Fibroblast of upper back skin (primary cell): ENCODE data around the gene RAE1.

ENCODE experiments used
- DNase-seq: peaks from one replicate; pipeline ENCODE4 v3.0.0-alpha.2; 2013

RAE1 gene

DNA sequence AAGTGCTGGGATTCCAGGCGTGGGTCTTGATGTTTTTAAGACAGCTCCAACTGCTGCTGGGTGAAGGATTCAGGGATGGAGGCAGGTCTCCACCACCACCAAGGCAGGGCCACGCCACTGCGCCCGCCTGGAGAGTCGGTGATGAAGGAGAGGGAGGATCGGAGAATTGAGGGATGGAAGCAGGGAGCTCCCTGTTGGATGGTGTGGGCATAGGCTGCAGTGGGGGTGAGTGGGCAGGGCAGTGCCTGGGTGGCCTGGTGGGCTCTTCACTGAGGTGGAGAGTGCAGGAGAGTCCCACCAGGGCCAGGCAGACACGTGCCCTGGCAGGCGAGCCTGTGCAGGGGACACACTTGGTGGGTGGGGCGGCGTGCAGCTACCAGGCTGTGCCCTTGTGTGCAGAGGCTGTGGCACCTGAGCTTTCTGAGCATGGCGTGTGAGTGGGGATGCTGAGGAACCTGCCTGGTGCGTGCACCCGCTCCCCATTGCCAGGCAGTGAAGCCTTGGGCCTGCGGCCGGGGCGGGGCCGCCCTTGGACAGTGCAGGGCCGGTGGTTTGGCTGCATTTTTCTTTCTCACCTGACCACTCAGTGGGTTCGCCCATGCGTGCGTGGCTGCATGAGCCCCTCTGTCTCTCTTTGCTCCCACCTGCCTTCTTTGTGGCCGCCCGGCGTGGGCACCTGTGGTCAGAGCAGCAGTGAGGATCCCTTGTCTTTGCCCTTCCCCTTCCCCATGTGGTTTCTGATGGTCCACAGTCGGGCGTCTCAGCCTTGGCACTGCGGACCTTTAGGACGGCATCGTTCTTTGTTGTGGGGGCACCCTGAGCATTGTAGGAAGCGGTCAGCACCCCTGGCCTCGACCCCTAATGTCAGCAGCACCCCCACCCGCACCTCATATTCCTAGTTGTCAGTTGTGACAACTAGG is 51.4 kb downstream of the RAE1 start:
- no peak for DNase-seq

GRCh38 chr20:57403216-57403615 is 52.2 kb downstream of the RAE1 start:
- DNase-seq, result no peak

GRCh38 chr20:57404006-57404405 is 53.0 kb downstream of the RAE1 start:
- DNase-seq, result no peak

DNA sequence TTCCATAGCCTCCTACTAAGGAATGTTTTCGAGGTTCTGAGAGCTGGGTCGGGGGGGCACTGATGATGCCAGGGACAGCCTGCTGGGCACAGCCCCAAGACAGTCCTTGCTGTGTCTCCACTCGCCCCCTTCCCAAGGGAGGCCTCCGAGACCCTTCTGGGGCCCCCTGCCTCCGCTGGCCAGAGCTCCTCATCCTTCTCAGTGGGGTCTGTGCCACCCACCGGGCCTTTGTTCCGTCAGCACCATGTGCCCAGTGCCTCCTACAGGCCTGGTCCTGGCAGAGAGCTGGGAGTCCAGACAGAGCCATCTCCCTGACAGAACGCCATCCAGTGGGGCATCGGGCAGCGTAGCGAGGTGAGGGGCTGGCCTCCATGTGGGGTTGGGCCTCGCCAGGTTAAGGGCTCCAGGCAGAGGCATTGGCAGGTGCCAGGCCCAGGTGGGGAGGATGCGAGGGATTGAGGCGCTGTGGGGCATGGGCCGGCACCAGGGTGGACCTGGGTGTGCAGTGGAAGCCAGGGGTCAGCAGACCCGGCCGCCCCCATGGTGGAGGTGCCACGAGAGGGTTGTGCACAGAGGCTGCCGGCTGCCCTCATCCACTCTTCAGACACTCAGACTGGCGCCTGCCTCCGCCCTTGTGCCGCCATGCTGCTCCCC is 53.5 kb downstream of the RAE1 start:
- no peak for DNase-seq

DNA sequence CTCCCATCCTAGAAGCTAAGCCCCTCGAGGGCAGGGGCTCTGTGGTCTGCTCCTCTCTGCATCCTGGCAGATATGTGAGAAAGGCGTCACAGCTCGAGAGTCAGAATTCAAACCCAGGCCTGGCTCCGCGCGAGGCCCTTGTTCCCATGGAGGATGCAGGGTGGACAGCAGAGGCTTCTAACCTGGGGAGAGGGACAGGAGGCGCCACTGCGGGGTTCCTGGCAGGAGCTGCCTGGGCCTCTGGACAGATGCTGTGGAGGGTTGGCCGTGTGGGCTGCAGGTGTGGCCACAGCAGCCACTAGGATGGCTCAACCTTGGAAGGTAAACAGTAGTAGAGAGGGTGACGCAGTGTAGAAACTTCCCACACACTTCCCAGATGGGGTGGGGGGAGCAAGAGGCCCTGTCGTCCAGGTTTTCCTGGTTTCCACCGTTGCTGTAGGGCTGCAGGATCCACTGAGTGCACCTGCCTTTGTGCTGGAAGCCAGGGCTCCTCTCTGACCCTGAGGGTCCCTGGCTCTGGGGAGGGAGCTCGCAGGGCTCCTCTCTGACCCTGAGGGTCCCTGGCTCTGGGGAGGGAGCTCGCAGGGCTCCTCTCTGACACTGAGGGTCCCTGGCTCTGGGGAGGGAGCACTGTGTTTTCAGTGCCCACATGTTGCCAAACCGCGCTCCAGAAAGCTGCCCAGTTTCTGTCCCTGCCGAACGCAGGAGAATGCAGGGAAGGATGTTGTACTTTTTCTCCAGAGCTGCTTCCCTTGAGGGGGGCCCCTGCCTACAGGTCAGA is 54.4 kb downstream of the RAE1 start:
- no peak for DNase-seq

DNA sequence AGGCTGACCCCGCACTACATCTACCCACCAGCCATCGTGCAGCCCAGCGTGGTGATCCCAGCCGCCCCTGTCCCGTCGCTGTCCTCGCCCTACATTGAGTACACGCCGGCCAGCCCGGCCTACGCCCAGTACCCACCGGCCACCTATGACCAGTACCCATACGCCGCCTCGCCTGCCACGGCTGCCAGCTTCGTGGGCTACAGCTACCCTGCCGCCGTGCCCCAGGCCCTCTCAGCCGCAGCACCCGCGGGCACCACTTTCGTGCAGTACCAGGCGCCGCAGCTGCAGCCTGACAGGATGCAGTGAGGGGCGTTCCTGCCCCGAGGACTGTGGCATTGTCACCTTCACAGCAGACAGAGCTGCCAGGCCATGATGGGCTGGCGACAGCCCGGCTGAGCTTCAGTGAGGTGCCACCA is 56.5 kb downstream of the RAE1 start:
- no peak for DNase-seq

GRCh38 chr20:57408131-57408530 is 57.1 kb downstream of the RAE1 start:
- DNase-seq, result no peak

- no peak for DNase-seq
Measured at GRCh38 chr20:57408536-57409233, 57.6 kb downstream of the RAE1 start.

- DNase-seq, result no peak
Measured at GRCh38 chr20:57409316-57409671, 58.2 kb downstream of the RAE1 start.

DNA sequence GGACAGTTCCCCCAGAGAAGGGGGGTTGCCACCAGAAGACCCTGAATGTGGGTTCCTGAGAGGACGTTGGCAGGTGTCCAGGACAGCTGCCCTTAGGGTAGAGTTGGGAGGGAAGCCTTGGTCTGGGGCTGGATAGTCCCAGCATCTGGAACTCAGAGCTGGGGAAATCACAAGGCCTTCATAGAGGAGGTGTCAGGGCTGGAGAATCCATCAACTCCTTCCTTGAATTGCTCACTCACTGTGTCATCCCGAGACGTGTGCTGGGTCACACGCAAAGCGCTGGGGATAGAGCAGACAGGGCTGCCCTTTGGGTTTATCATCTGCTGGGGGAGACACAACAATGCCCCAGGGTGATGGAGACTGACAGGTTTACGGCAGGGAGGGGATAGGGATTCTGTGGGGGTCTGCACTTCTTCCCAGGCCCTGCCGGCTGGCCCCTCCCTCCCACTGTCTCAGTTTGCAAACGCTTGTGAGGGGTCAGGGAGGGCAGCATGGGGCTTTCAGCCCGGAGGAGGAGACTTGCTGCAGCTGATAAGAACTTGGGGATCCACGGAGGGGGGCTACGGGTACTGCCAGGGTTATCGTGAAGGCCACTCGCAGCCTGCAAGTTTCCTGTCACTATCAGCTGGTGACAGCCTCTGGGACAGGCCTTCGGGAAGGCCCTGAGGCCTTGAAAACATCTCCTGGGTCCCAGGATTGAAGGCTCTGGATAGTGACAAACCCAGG is 58.8 kb downstream of the RAE1 start:
- DNase-seq, result no peak

DNA sequence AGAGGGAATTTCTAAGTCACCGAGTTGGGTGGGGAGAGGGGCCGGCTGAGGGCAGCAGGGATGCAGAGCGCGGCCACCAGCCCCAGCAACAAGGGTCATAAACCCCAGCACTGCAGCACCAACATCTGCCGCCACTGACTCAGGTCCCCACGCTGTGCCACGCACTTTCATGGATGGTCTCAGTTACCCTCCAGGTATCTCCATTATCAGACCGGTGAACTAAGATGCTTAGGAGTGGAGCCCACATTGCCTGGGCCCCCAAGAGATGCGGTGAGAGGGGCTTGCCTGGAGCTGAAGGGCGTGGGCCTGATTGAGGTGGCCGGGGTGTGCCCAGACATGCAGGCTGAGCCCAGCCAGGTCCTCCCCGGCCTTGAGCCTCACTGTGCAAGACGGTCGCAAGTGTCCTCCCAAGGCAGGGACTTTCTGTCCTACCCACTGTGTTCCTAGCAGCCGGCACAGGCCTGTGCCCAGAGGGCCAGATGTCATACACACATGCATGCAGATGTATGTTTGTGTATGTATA is 59.4 kb downstream of the RAE1 start:
- DNase-seq, result no peak

DNA sequence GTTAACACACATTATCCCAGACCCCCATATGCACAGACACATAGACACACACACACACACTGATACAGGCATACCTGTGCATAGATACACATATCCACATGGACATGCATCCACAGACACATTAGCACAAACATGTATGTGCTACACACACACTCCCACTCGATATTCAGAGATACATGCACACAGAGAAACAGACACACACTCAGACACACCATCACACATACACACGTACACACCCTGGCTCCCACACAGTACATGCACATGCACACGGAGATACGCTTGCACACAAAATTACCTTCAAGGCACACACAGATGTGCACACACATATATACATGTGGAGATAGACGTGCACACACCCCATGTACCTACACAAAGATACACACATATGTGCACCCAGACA is 59.9 kb downstream of the RAE1 start:
- no peak for DNase-seq

DNA sequence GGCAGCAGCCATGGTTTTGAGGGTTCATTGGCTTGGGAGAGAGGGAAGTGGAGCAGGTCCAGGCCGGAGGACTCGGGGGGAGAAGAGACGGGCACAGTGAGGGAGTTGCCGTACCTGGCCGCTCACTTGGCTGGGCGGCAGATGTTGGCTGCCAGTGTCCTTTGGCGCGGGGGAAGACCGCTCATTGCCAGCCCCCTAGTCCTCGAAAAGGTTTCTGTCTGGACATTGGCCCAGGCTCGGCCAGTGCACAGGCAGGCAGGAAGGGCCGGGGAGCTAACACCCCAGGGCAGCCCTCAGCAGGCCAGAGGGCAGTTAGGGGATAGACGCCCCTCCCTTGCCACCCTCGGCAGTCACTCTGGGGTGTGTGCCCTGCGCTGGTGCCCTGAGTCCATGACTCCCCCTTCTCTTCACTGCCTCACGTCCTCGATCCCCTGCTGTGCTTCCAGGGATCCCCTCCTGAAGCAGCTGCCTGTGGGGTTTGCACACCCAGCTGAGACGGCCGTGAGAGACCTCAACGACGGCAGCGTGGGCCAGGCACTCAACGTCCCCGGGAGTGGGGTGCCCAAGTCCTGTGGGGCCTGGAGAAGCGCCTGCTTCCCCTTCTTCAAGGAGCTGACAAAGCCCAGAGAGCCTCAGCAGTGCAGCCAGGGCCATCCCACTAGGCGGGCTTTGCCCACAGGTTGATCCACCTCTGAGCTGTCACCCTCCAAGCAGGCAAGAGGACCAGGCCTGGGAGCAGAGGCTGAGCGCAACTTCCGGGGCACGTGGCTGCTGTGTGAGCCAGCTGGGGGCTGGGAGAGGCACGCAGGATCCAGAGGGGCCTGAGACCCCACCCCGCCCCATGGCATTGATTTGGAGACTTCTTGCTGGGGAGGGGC is 60.6 kb downstream of the RAE1 start:
- no peak for DNase-seq

DNA sequence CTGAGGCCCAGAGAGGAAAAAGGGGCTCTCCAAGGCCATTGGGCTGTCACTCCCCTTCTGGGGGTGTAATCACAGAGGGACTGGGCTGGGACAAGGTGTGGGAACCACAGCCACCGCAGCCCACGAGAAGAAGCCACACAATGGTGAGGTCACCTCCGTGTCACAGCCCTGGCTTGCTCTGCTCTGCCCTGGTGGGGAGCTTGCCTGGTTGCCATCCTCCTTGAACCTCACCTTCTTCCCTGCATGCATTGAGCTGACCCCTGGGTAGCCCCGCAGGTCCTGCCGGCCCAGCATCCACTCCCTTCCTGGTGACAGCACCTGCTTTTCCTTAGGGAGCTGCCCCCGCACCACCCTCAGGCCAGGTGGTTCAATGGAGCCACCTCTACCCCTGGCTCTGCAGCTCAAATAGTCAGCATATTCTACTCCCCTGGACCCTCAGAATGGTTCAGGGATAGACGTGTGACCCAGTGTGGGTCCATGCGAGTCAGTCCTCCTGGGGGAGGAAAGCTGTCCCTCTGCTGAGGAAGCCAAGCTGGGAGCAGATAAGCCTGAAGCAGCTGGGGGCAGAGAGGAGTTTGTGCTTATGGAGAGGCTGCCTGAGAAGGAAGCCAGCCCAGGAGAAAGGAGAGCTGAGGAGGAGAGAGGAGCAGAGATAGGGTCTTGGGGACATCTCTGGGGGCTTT is 61.4 kb downstream of the RAE1 start:
- DNase-seq, result no peak

DNA sequence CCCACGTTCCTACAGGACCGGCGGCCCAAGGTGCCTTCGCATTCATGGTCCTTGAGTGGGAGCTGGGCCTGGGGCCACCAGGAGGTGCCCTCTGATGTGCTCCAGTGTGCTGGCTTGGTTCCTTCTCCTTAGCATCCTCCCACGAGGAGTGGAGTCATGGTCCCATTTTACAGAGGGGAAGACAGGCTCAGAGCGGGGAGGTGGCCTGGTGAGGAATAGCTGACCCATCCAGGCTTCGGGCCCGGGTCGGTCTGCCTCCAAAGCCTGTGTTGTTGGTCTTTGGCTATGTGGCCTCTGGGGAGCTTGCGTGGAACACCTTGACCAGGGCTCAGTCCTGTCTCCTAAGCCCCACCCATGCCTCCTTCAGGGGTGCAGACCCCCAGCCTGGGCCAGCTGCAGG is 62.9 kb downstream of the RAE1 start:
- DNase-seq, result no peak

DNA sequence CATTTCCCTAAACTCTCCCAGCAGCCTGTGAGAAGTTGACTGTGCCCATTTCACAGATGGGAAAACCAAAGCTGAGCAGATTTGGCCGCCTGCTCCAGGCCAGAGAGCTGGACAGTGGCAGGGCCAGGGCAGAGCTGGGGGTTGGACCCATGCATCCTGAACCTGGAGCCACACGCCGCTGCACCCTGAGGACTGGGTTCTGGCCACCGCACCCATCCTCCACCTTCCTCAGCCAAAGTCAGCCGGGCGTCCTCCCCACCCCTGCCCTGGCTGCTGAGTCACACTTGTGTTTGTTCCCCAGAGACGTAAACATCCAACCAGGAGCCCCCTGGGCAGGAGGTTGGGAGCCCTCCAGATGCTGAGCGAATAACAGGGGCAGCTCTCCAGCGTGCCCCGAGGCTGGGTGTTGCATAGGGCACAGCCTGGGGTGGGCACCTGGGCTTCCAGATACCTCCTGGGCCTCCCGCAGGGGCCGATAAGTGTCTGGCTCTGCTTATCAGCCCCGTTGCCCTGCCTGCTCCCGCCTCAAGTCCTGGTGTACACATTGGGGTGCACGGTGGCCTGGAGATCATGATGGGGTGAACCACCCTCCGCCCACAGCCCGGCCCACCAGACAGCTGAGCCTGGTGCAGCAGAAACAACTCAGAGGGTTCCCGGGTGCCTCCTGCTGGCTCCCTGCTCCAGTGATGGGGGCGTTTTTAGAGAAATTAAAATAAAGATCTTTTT is 64.0 kb downstream of the RAE1 start:
- DNase-seq, result no peak

DNA sequence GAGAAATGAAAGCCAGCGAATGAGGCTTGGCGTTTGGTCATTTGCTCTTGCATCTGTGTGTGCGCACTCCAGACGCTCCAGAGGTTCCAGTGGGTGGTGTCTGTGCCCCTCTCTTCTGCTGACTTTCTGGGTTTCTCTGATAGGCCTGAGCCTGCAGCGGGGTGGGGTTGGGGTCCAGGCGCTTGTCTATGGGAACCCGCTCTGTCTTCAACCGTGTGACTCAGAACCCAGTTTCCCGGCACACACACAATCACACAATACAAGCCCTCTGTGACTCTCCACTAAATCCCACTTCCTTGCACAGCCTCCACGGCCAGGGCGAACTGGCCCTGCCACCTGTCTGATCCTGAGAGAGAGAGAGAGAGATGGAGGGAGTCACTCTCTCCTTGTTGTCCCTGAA is 64.7 kb downstream of the RAE1 start:
- DNase-seq, result no peak

DNA sequence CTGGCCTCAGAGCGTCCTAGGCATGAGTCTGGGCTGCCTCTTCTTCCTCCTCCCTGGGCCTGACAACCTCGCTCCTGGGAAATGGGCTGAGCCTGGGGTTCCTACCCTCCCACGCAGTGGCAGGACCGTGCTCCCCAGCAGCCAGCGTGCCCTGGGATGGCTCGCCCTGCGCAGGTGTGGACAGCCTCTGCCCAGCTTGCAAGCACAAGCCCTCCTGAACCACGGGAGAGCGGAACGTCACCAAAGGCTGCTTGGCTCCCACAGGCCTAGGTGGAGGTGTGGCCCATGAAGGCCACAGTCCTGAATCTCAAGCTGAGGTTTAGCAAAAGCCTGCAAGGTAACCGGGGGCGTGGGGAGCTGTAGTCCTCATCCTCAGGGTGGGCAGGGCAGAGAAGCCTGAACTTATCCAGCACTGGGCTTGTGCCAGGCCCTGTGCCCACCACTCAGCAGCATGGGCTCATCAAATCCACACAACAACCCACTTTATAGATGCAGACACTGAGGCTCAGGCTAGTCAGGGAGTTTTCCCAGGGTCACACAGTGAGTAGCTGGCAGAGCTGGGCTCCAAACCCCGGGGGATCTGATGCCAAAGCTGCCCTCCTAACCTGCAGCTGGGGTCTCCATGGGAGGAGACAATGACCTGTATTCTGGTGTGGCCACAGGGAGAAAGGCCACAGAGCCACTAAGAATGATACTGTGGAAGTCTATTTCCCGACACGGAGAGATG is 65.4 kb downstream of the RAE1 start:
- no peak for DNase-seq
